ENCODE measurements around the gene CERS5. TPM values are rescaled to one million over a fixed set of nuclear protein-coding genes. Genes with fewer than 3 reads are reported as not detected.
A peak's percentile ranks its signal among the peaks of the same experiment; 100 is the strongest.
"Not testable (repeated sequence)": the region's sequence is repeated elsewhere in the genome, so short reads cannot be mapped to it uniquely, and the experiment has no call there.

Gene CERS5
- total RNA-seq, 2 experiments from 2014 or later, result 38.7 to 40.6 TPM

GRCh38 chr12:50086148-50086547, 81.0 kb downstream of the CERS5 start:
- ChIA-PET CTCF (interaction anchor here (0.9 to 11.9 kb wide), 7 partner anchors 13 to 90 kb away, joined by 3 to 144 read pairs (median 10); partner anchors contain the start of gene COX14), POLR2A (interaction anchor here (2.4 to 3.4 kb wide), 2 partner anchors 26 to 80 kb away, joined by 17 to 44 read pairs; partner anchors contain the start of genes CERS5 and COX14)
- Mint-ChIP-seq H3K4me1 (ENCODE audit: low read depth) (peaks cover 29% of the 10 kb centered on the region), H3K36me3 (ENCODE audit: low read depth) (peaks cover 36% of the 10 kb centered on the region), H3K4me3 (peak overlapping the region; percentile 90), H3K27me3 (ENCODE audit: low read depth) (no peaks in the 10 kb centered on the region), H3K27ac (peak overlapping the region; percentile 92), H3K9me3 (ENCODE audit: insufficient read depth) (no peaks in the 10 kb centered on the region)
- DNase-seq (no peak), ATAC-seq (no peak)

GRCh38 chr12:50085615-50086072, 81.5 kb downstream of the CERS5 start:
- peak overlapping the region; percentile 92 for H3K27ac Mint-ChIP-seq
- DNase-seq (no peak), ATAC-seq (no peak)
- H3K27me3 Mint-ChIP-seq (ENCODE audit: low read depth), result no peaks in the 10 kb centered on the region
- ChIA-PET POLR2A (interaction anchor here (1.0 to 3.4 kb wide), 7 partner anchors 8 to 242 kb away, joined by 3 to 44 read pairs (median 6); partner anchors contain the start of genes BCDIN3D, CERS5 and COX14), CTCF (interaction anchor here (0.7 to 11.9 kb wide), 20 partner anchors 8 to 903 kb away, joined by 3 to 144 read pairs (median 4); partner anchors contain the start of genes COX14 and GPD1)
- H3K9me3 Mint-ChIP-seq (ENCODE audit: insufficient read depth), result no peaks in the 10 kb centered on the region
- H3K4me1 Mint-ChIP-seq (ENCODE audit: low read depth), result peaks cover 29% of the 10 kb centered on the region
- peak overlapping the region; percentile 90 for H3K4me3 Mint-ChIP-seq
- H3K36me3 Mint-ChIP-seq (ENCODE audit: low read depth), result peaks cover 33% of the 10 kb centered on the region

- Mint-ChIP-seq H3K36me3 (ENCODE audit: low read depth) (peaks cover 29% of the 10 kb centered on the region), H3K4me3 (peak within 1 kb of the TSS; percentile 90), H3K4me1 (ENCODE audit: low read depth) (peaks cover 29% of the 10 kb centered on the region), H3K9me3 (ENCODE audit: insufficient read depth) (no peaks in the 10 kb centered on the region), H3K27me3 (ENCODE audit: low read depth) (no peaks in the 10 kb centered on the region), H3K27ac (peak within 1 kb of the TSS; percentile 94)
- POLR2A ChIA-PET, result interaction anchor here (0.7 to 3.4 kb wide), 14 partner anchors 8 to 316 kb away, joined by 3 to 44 read pairs (median 4); partner anchors contain the start of genes BCDIN3D, CERS5, COX14 and LARP4
- peak; percentile 90 for ATAC-seq
- CTCF ChIA-PET, result interaction anchor here (0.5 to 11.9 kb wide), 29 partner anchors 9 to 1047 kb away, joined by 3 to 144 read pairs (median 3); partner anchors contain the start of genes COX14, GPD1 and LIMA1
- peak; percentile 86 for DNase-seq
Observed at GRCh38 chr12:50084775-50085614, 82.2 kb downstream of the CERS5 start, which contains the start of gene SMARCD1. SMARCD1 (plus strand) TSS chr12:50085342; CDS start chr12:50085370, 28 bp downstream.

- not testable (repeated sequence) for DNase-seq
Observed at GRCh38 chr12:50084409-50084774, 82.8 kb downstream of the CERS5 start.

GRCh38 chr12:50083301-50083700, 83.9 kb downstream of the CERS5 start:
- H3K4me3 Mint-ChIP-seq, result peak overlapping the region; percentile 61
- H3K36me3 Mint-ChIP-seq (ENCODE audit: low read depth), result peaks cover 13% of the 10 kb centered on the region
- no peaks in the 10 kb centered on the region for H3K9me3 Mint-ChIP-seq (ENCODE audit: insufficient read depth)
- peak overlapping the region; percentile 77 for H3K27ac Mint-ChIP-seq
- DNase-seq (no peak), ATAC-seq (no peak)
- H3K4me1 Mint-ChIP-seq (ENCODE audit: low read depth), result peaks cover 25% of the 10 kb centered on the region
- H3K27me3 Mint-ChIP-seq (ENCODE audit: low read depth), result no peaks in the 10 kb centered on the region
- POLR2A ChIA-PET, result interaction anchor here (1.2 to 3.4 kb wide), 3 partner anchors 18 to 29 kb away, joined by 5 to 44 read pairs (median 5); partner anchors contain the start of gene COX14
- CTCF ChIA-PET, result interaction anchor here (0.7 to 11.9 kb wide), 5 partner anchors 12 to 138 kb away, joined by 3 to 144 read pairs (median 4); partner anchors contain the start of gene COX14

More at GRCh38 chr12:50084409-50084774, 82.8 kb downstream of the CERS5 start:
- not testable (repeated sequence) for ATAC-seq; H3K27me3 Mint-ChIP-seq (ENCODE audit: low read depth); H3K9me3 Mint-ChIP-seq (ENCODE audit: insufficient read depth)
- Mint-ChIP-seq H3K4me3 (peak overlapping the region; percentile 90), H3K36me3 (ENCODE audit: low read depth) (peaks cover 23% of the 10 kb centered on the region), H3K27ac (peak overlapping the region; percentile 94), H3K4me1 (ENCODE audit: low read depth) (peaks cover 29% of the 10 kb centered on the region)
- POLR2A ChIA-PET, result interaction anchor here (0.7 to 3.4 kb wide), 14 partner anchors 7 to 317 kb away, joined by 3 to 44 read pairs (median 4); partner anchors contain the start of genes BCDIN3D, CERS5, COX14 and LARP4
- CTCF ChIA-PET, result interaction anchor here (0.6 to 11.9 kb wide), 26 partner anchors 8 to 904 kb away, joined by 3 to 144 read pairs (median 4); partner anchors contain the start of genes COX14, GPD1 and LIMA1

- no peaks in the 10 kb centered on the region for H3K9me3 Mint-ChIP-seq (ENCODE audit: insufficient read depth)
- H3K4me1 Mint-ChIP-seq (ENCODE audit: low read depth), result peaks cover 21% of the 10 kb centered on the region
- no peak overlapping the region for H3K27ac Mint-ChIP-seq
- ChIA-PET CTCF (interaction anchor here (0.7 to 11.9 kb wide), 5 partner anchors 12 to 137 kb away, joined by 3 to 144 read pairs (median 4); partner anchors contain the start of gene COX14), POLR2A (interaction anchor here (1.2 to 2.1 kb wide), 2 partner anchors 17 to 29 kb away, joined by 5 read pairs; partner anchors contain the start of gene COX14)
- no peak overlapping the region for H3K4me3 Mint-ChIP-seq
- no peak for DNase-seq
- H3K27me3 Mint-ChIP-seq (ENCODE audit: low read depth), result no peaks in the 10 kb centered on the region
- H3K36me3 Mint-ChIP-seq (ENCODE audit: low read depth), result peaks cover 8% of the 10 kb centered on the region
- no peak for ATAC-seq
Observed at GRCh38 chr12:50082644-50083043, 84.5 kb downstream of the CERS5 start.

GRCh38 chr12:50081096-50081808, 85.9 kb downstream of the CERS5 start:
- Mint-ChIP-seq H3K36me3 (ENCODE audit: low read depth) (no peaks in the 10 kb centered on the region), H3K27me3 (ENCODE audit: low read depth) (no peaks in the 10 kb centered on the region), H3K27ac (no peak overlapping the region), H3K9me3 (ENCODE audit: insufficient read depth) (no peaks in the 10 kb centered on the region), H3K4me1 (ENCODE audit: low read depth) (peaks cover 13% of the 10 kb centered on the region), H3K4me3 (no peak overlapping the region)
- ChIA-PET CTCF (interaction anchor here (11.9 kb wide), 1 partner anchor 31 kb away, joined by 144 read pairs; the partner anchor contains the start of gene COX14), POLR2A (no interaction called here)
- DNase-seq (no peak), ATAC-seq (no peak)

- no peaks in the 10 kb centered on the region for H3K9me3 Mint-ChIP-seq (ENCODE audit: insufficient read depth)
- no peak overlapping the region for H3K4me3 Mint-ChIP-seq
- peaks cover 12% of the 10 kb centered on the region for H3K4me1 Mint-ChIP-seq (ENCODE audit: low read depth)
- DNase-seq (no peak), ATAC-seq (no peak)
- no peak overlapping the region for H3K27ac Mint-ChIP-seq
- ChIA-PET CTCF (interaction anchor here (0.7 to 1.7 kb wide), 3 partner anchors 9 to 113 kb away, joined by 4 to 7 read pairs (median 6); partner anchors contain the start of gene COX14), POLR2A (no interaction called here)
- H3K27me3 Mint-ChIP-seq (ENCODE audit: low read depth), result no peaks in the 10 kb centered on the region
- no peaks in the 10 kb centered on the region for H3K36me3 Mint-ChIP-seq (ENCODE audit: low read depth)
Observed at GRCh38 chr12:50079771-50080170, 87.4 kb downstream of the CERS5 start.

Other genes starting within 250 kb of the CERS5 start
- not detected for gene AQP2, start 216.6 kb downstream of the CERS5 start, total RNA-seq
- gene AQP5, start 205.5 kb downstream of the CERS5 start, total RNA-seq, result not detected
- gene AQP6, start 194.4 kb downstream of the CERS5 start, total RNA-seq, result not detected
- 100 to 1,000 TPM; 185 to 200 TPM for gene RACGAP1, start 141.9 kb downstream of the CERS5 start, total RNA-seq
- gene ASIC1, start 109.8 kb downstream of the CERS5 start, total RNA-seq, result 10 to 100 TPM; 25.4 to 27.9 TPM
- 10 to 100 TPM; 72.3 to 78.1 TPM for gene SMARCD1, start 82.0 kb downstream of the CERS5 start, total RNA-seq
- under 1 TPM; 0.23 to 0.82 TPM for gene GPD1, start 63.4 kb downstream of the CERS5 start, total RNA-seq
- gene COX14, start 55.1 kb downstream of the CERS5 start, total RNA-seq, result 10 to 100 TPM; 50.0 to 51.6 TPM
- 10 to 100 TPM; 19.4 to 19.9 TPM for gene LIMA1, start 116.2 kb upstream of the CERS5 start, total RNA-seq
- gene FAM186A, start 229.2 kb upstream of the CERS5 start, total RNA-seq, result not detected
- gene LARP4, start 233.5 kb upstream of the CERS5 start, total RNA-seq, result 10 to 100 TPM; 59.2 to 60.1 TPM